Heart left ventricle (tissue), 13 donors: ENCODE measurements around the gene BCL3.

ENCODE experiments used
- POLR2A ChIP-seq, 2 donors: fragments of 450-650 bp; IDR thresholded peaks; one replicate each; pipeline ENCODE4 v1.6.1; 2017; ENCODE audit warnings: antibody characterized with exemption in 2 of 2, mild to moderate bottlenecking in 2 of 2, moderate library complexity in 2 of 2
- TF ChIP-seq, protein P1 (sequence below), 12 donors: fragments of 200-600 bp; sonication (generic) in 4 of 12; IDR thresholded peaks; one replicate each; pipeline versions ENCODE4 v1.5.0 to v1.8.0; 2018 to 2022; ENCODE audit warnings: antibody characterized with exemption in 12 of 12, mild to moderate bottlenecking in 5 of 12
- donor health status: ischemic (EF 13 %, LVEDD 7.1; RV severe dilation, severe dysfunction).
- donor health status: DM: no; HTN: yes; CAD: no.
- donor health status: DM: no; HTN: no; CAD: no.
- donor health status: ischemic (EF 25% LVEDD 6.9; RV normal size, moderate dysfunction).
- donor health status: ischemic (EF 25% LVEDD 5.7; RV mildly dilated, moderate dysfunction).
- donor health status: ischemic (EF 35%, LVEDD 5.7; RV mildly dilated, moderate dysfunction).
- donor health status: nonischemic (EF 11% LVEDD 7.7; RV severe dilation, severe dysfunction).
- donor health status: DM: yes; HTN: yes; CAD: no.
- donor health status: PGD.
- donor health status: ischemic (EF 29% LVEDD 5.4; RV normal size, mild dysfunction).
- donor health status: nonischemic (EF 23%, LVEDD 6.1; RV moderate dilation, normal function).

DNA sequence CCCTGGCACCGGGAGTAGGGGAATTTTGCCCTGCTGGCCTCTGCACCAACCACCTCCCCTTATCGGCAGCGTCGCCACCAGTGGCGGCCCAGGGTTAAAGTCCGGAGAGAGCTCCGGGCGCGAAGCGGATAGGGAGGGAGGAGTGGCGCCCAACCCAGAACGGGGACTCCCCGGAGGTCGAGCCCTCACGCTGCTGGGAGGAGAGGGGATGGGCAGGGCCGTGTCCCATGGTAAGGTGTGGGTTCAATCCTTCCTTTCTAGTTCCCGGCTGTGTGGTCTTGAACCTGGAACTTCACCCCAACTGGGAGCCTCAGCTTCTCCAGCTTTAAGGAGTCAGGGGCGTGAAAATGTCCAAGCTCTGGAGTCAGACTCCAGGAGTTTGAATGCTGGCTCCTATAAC lies 23.3 kb upstream of the BCL3 start:
- TF ChIP-seq POLR2A (IDR thresholded peaks at IDR 0.05), result no peak
- TF ChIP-seq, protein P1, sequence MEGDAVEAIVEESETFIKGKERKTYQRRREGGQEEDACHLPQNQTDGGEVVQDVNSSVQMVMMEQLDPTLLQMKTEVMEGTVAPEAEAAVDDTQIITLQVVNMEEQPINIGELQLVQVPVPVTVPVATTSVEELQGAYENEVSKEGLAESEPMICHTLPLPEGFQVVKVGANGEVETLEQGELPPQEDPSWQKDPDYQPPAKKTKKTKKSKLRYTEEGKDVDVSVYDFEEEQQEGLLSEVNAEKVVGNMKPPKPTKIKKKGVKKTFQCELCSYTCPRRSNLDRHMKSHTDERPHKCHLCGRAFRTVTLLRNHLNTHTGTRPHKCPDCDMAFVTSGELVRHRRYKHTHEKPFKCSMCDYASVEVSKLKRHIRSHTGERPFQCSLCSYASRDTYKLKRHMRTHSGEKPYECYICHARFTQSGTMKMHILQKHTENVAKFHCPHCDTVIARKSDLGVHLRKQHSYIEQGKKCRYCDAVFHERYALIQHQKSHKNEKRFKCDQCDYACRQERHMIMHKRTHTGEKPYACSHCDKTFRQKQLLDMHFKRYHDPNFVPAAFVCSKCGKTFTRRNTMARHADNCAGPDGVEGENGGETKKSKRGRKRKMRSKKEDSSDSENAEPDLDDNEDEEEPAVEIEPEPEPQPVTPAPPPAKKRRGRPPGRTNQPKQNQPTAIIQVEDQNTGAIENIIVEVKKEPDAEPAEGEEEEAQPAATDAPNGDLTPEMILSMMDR (IDR thresholded peaks at IDR 0.05), result no peak
